K562 treated with DMSO at 1 percent for 4 hours (cell line): ENCODE measurements around the gene ADA. TPM values are rescaled to one million over a fixed set of nuclear protein-coding genes. Genes with fewer than 3 reads are reported as not detected.

Experiments
- total RNA-seq: library from RNA; unstranded; fragments of 300-600 nt; gene quantifications from 2 replicates; pipeline ENCODE4 v1.2.3, GENCODE V29; 2022; ENCODE audit not compliant: insufficient read depth

ADA gene
- 2.7 and 2.8 TPM in 2 replicates for total RNA-seq

DNA sequence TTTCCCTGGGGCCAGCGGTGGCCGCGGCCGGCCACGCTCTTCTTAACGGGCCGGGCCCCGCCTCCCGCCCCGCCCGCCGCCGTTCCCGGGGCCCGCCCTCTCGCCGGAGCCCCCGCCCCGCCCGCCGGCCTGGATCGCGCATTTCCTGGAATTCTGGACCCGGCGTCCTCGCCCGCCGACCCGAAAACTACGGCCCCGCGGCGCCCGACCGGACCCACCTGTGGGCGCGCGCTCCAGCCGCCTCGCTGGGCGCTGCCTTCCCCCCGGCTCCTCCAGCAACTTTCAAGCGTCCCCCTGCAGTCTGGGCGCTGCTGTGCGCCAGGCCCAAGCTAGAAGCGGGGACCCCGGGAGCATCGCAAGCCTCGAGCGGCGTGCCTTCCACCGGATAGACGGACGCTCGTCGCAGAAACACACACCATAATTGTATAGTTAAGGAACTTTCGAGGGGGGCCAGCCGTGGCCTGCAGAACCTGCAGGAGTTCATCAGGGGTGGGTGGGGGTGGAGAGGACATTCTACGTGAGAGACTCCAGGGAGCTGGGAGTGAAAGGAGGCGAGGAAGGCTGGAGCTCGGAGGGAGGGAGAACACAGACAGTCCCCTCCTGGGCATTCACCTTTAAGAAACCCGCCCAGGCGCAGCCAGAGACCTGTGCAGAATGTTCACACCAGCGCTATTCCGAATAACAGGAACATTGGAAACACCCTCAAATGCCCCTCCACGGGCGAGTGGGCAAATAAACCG, at the start of gene ADA:
Gene ADA, minus strand, starts transcription at position 16 of the 740 bp plus-strand sequence. CDS start 92 bp downstream, outside the sequence.

GRCh38 chr20:44582311-44583025, 69.0 kb downstream of the ADA start, which contains the start of gene PKIG:
PKIG (plus strand) TSS chr20:44582579; CDS start chr20:44614557, 31,978 bp downstream.

Other genes with a start within 250 kb of the ADA start
- 1.3 and 4.1 TPM in 2 replicates for gene TTPAL, start 175.8 kb downstream of the ADA start, total RNA-seq
- gene SERINC3, start 129.6 kb downstream of the ADA start, total RNA-seq, result 40.5 and 50.9 TPM in 2 replicates
- gene PKIG, start 69.1 kb downstream of the ADA start, total RNA-seq, result 4.5 and 6.1 TPM in 2 replicates
- not detected in 2 replicates for gene CCN5, start 63.7 kb upstream of the ADA start, total RNA-seq
- 0.23 and 1.3 TPM in 2 replicates for gene KCNK15, start 94.2 kb upstream of the ADA start, total RNA-seq
- gene RIMS4, start 158.8 kb upstream of the ADA start, total RNA-seq, result not detected in 2 replicates
- gene YWHAB, start 234.0 kb upstream of the ADA start, total RNA-seq, result 83.3 and 93.2 TPM in 2 replicates